OCI-LY7 (cell line): ENCODE data around the gene SLC41A1. TPM values are rescaled to one million over a fixed set of nuclear protein-coding genes. Genes with fewer than 3 reads are reported as not detected.

Experiments
- BruUV-seq: library from RNA; stranded (reverse); fragments of 400-500 nt; replicated peaks from 2 replicates; lab custom pipeline; 2021; lab: Mats Ljungman, UMichigan
- CTCF ChIA-PET: fragments of 300-600 bp; sonication (Branson Sonifier 250); formaldehyde crosslinking; loops from one replicate; lab custom pipeline; 2022; ENCODE audit warnings: antibody characterized with exemption; ENCODE audit not compliant: unreplicated experiment; lab: Charles Lee
- POLR2A ChIA-PET: fragments of 300-600 bp; sonication (Branson Sonifier 250); formaldehyde crosslinking; loops from one replicate; lab custom pipeline; 2022; ENCODE audit warnings: antibody characterized with exemption; lab: Charles Lee
- DNase-seq: peaks from one replicate; pipeline ENCODE4 v3.0.0-alpha.2; 2015; ENCODE audit warnings: low spot score
- H2AFZ ChIP-seq: fragments of 200-600 bp; sonication (generic), shearing (Covaris generic); 2 replicates; pipeline ENCODE4 v1.6.1; 2014; ENCODE audit warnings: mild to moderate bottlenecking, antibody characterized with exemption, low read length, moderate library complexity
- H3K27ac ChIP-seq: fragments of 200-600 bp; sonication (generic); 2 replicates; pipeline ENCODE4 v1.5.1; 2014; ENCODE audit warnings: mixed run types, low read depth, mild to moderate bottlenecking, moderate library complexity, low read length, inconsistent platforms; ENCODE audit not compliant: poor library complexity, severe bottlenecking
- H3K36me3 ChIP-seq: fragments of 200-600 bp; sonication (generic); 2 replicates; pipeline ENCODE4 v1.6.1; 2014; ENCODE audit warnings: mild to moderate bottlenecking, antibody characterized with exemption, low read length, moderate library complexity, mixed read lengths; ENCODE audit not compliant: insufficient read depth
- H3K4me1 ChIP-seq: fragments of 200-600 bp; sonication (generic); 2 replicates; pipeline ENCODE4 v1.5.1; 2014; ENCODE audit warnings: mild to moderate bottlenecking, low read length; ENCODE audit not compliant: insufficient read depth, poor library complexity, severe bottlenecking
- H3K4me2 ChIP-seq: fragments of 200-600 bp; sonication (generic); 2 replicates; pipeline ENCODE4 v1.6.1; 2014; ENCODE audit warnings: mild to moderate bottlenecking, low read length
- H3K4me3 ChIP-seq: fragments of 200-600 bp; sonication (generic); 2 replicates; pipeline ENCODE4 v1.5.1; 2014; ENCODE audit warnings: mild to moderate bottlenecking, low read depth, low read length; ENCODE audit not compliant: poor library complexity, severe bottlenecking
- H3K79me2 ChIP-seq: fragments of 200-600 bp; sonication (generic); 2 replicates; pipeline ENCODE4 v1.6.1; 2016; ENCODE audit warnings: low read depth, mild to moderate bottlenecking, low read length, moderate library complexity, mixed read lengths; ENCODE audit not compliant: insufficient read depth
- H3K9me2 ChIP-seq: fragments of 200-600 bp; sonication (generic); 2 replicates; pipeline ENCODE4 v1.6.1; 2016; ENCODE audit warnings: mild to moderate bottlenecking, low read length, mixed read lengths; ENCODE audit not compliant: insufficient read depth
- H3K9me3 ChIP-seq: fragments of 200-600 bp; sonication (generic); 2 replicates; pipeline ENCODE4 v1.6.1; 2014; ENCODE audit warnings: mild to moderate bottlenecking, mixed run types, low read length, mixed read lengths
- H4K20me1 ChIP-seq: fragments of 200-600 bp; sonication (generic); 2 replicates; pipeline ENCODE4 v1.6.1; 2014; ENCODE audit warnings: mild to moderate bottlenecking, antibody characterized with exemption, low read length, moderate library complexity, mixed read lengths; ENCODE audit not compliant: insufficient read depth
- CTCF ChIP-seq: fragments of 200-600 bp; sonication (generic); conservative IDR thresholded peaks from 2 replicates; pipeline ENCODE4 v1.5.1; 2014; ENCODE audit warnings: mild to moderate bottlenecking, antibody characterized with exemption, low read length, moderate library complexity, mixed read lengths
- EZH2phosphoT487 ChIP-seq: fragments of 200-600 bp; sonication (generic); IDR thresholded peaks from 2 replicates; pipeline ENCODE4 v1.6.1; 2018; ENCODE audit warnings: low read depth, borderline replicate concordance, mild to moderate bottlenecking, mixed run types, antibody characterized with exemption, low read length, moderate library complexity, mixed read lengths
- intact Hi-C: fragments of 100-400 bp; cut with micrococcal nuclease; formaldehyde crosslinking; loops from one replicate; pipeline ENCODE4 v1.10.0; 2022; ENCODE audit not compliant: unreplicated experiment
- total RNA-seq, 2 experiments: library from RNA; depleted of rRNA in 1 of 2; stranded (reverse); fragments of >200 nt in 1 of 2; shearing (Covaris generic) in 1 of 2; gene quantifications; 2 replicates each; pipeline ENCODE4 v1.2.3, GENCODE V29; 2014 to 2022

SLC41A1 gene
- total RNA-seq, 2 experiments from 2014 or later = 3.2 to 8.2 TPM

DNA sequence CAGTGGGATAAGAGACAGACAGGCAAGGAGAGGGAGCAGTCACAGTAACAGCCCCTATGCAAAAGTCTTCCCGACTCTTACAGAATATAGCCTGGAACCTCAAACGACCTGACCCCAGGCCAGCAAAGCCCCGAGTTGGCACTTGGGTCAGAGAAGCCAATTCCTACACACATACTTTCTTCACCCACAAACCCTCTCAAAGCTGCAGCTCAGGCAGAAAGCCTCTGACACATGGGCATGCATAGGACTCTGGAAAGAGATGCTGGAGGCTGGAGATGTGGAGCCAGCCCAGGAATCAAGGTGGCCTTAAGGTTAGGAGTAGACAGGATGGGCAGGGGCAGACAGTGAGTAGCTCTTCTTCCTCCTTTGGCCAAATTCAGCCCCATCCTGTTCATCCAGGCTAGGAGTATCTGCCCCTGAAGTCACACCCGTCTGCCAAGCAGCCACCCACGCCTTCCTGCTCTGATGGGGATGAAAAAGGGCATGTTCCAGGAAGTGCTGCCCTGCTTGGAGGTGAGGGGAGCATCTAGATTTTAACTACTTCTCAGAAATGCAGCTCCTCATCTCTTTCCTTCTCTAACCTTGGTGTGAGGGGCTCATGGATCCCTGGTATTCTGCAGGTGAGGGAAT lies 7.8 kb downstream of the SLC41A1 start:
- Histone ChIP-seq H3K27ac (no peak overlapping the region), H3K9me3 (no peaks in the 10 kb centered on the region), H3K79me2 (no peaks in the 10 kb centered on the region), H3K9me2 (no peaks in the 10 kb centered on the region), H3K4me3 (no peak overlapping the region), H3K36me3 (no peaks in the 10 kb centered on the region), H3K4me2 (no peak overlapping the region), H4K20me1 (no peaks in the 10 kb centered on the region), H3K4me1 (no peaks in the 10 kb centered on the region), H2AFZ (no peak overlapping the region)
- ChIA-PET CTCF (interaction anchor here (1.1 kb wide), 1 partner anchor 172 kb away, joined by 3 read pairs; no protein-coding TSS in a partner anchor), POLR2A (no interaction called here)
- BruUV-seq = no TSS peak
- intact Hi-C loops = no loop called here
- DNase-seq = no peak
- TF ChIP-seq CTCF (no peak), EZH2phosphoT487 (no peak)

DNA sequence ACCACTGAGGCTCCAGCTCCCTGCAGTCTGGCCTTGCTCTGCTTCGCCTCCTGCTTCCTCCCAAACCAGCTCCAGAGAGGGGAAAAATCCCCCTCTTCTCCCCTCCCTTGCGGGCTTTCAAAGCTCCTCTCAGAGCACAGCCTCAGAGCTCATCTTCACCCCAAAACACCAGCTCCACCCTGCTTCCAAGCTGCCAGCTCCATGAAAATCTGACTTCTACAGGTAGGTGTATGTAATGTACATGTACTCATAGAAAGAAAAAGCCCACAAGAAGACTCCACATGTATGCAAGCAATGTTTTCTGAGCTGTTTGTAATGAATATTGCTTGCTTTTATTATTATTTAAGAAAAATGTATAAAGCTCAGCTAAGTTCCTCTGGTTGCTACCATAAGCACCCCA lies 8.4 kb downstream of the SLC41A1 start:
- Histone ChIP-seq H3K4me3 (no peak overlapping the region), H3K27ac (no peak overlapping the region), H3K4me1 (no peaks in the 10 kb centered on the region), H3K9me2 (no peaks in the 10 kb centered on the region), H3K9me3 (no peaks in the 10 kb centered on the region), H4K20me1 (no peaks in the 10 kb centered on the region), H2AFZ (no peak overlapping the region), H3K79me2 (no peaks in the 10 kb centered on the region), H3K36me3 (no peaks in the 10 kb centered on the region), H3K4me2 (no peak overlapping the region)
- DNase-seq = no peak
- no TSS peak for BruUV-seq
- intact Hi-C loops = no loop called here
- POLR2A ChIA-PET = no interaction called here
- CTCF ChIA-PET = no interaction called here
- TF ChIP-seq CTCF (no peak), EZH2phosphoT487 (no peak)

DNA sequence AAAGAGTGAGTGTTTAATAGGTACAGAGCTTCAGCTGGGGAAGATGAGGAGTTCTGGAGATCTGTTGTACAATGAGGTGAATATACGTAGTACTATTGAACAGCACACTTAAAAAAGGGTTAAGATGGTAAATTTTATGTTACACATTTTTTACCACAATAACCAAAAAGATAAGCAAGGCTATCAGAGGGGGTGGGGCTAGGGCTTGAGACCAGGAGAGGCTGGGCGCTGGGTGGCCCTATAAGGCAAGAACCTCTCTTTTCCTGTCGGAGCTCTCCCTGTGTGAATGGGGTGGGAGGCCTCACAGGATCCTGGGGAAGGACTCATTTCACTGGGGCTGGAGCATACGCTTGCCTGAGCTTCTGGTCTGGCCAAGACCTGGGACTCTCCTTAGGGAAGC lies 9.0 kb downstream of the SLC41A1 start:
- CTCF ChIA-PET = no interaction called here
- Histone ChIP-seq H3K27ac (no peak overlapping the region), H3K79me2 (no peaks in the 10 kb centered on the region), H3K4me2 (no peak overlapping the region), H4K20me1 (no peaks in the 10 kb centered on the region), H2AFZ (no peak overlapping the region), H3K4me3 (no peak overlapping the region), H3K9me2 (no peaks in the 10 kb centered on the region), H3K4me1 (no peaks in the 10 kb centered on the region), H3K9me3 (no peaks in the 10 kb centered on the region), H3K36me3 (no peaks in the 10 kb centered on the region)
- intact Hi-C loops = no loop called here
- POLR2A ChIA-PET = no interaction called here
- no peak for DNase-seq
- no TSS peak for BruUV-seq
- TF ChIP-seq EZH2phosphoT487 = no peak
- no peak for TF ChIP-seq CTCF
